ENCODE results near the gene DAPK2.
A peak's percentile ranks its signal among the peaks of the same experiment; 100 is the strongest.
"Not testable (repeated sequence)": the region's sequence is repeated elsewhere in the genome, so short reads cannot be mapped to it uniquely, and the experiment has no call there.

DAPK2 gene

GRCh38 chr15:63901912-63902670, 144.2 kb downstream of the DAPK2 start:
- no peak for DNase-seq (ENCODE audit: low spot score in 2 of 2)
- Mint-ChIP-seq H3K4me3 (no peak overlapping the region), H3K27ac (ENCODE audit: low read depth) (no peak overlapping the region), H3K4me1 (peaks cover 58% of the 10 kb centered on the region), H3K27me3 (no peaks in the 10 kb centered on the region), H3K9me3 (no peaks in the 10 kb centered on the region), H3K36me3 (ENCODE audit: insufficient read depth) (peaks cover 3% of the 10 kb centered on the region)
- no peak for ATAC-seq (replicated peaks; ENCODE audit: extremely low read depth, poor library complexity, severe bottlenecking)

GRCh38 chr15:63900306-63900705, 146.0 kb downstream of the DAPK2 start:
- Mint-ChIP-seq H3K36me3 (ENCODE audit: insufficient read depth) (peaks cover 4% of the 10 kb centered on the region), H3K9me3 (no peaks in the 10 kb centered on the region), H3K4me1 (peaks cover 59% of the 10 kb centered on the region), H3K4me3 (no peak overlapping the region), H3K27me3 (no peaks in the 10 kb centered on the region), H3K27ac (ENCODE audit: low read depth) (no peak overlapping the region)
- ATAC-seq (replicated peaks; ENCODE audit: extremely low read depth, poor library complexity, severe bottlenecking) (no peak), DNase-seq (ENCODE audit: low spot score in 2 of 2) (no peak)

GRCh38 chr15:63899606-63900005, 146.7 kb downstream of the DAPK2 start:
- peak overlapping the region; percentile 10 for H3K4me3 Mint-ChIP-seq
- not testable (repeated sequence) for H3K27me3 Mint-ChIP-seq; H3K9me3 Mint-ChIP-seq; DNase-seq (ENCODE audit: low spot score in 2 of 2); H3K36me3 Mint-ChIP-seq (ENCODE audit: insufficient read depth); ATAC-seq (replicated peaks; ENCODE audit: extremely low read depth, poor library complexity, severe bottlenecking)
- H3K27ac Mint-ChIP-seq (ENCODE audit: low read depth) = peak overlapping the region; percentile 32
- H3K4me1 Mint-ChIP-seq = peaks cover 58% of the 10 kb centered on the region

GRCh38 chr15:63899193-63899592, 147.1 kb downstream of the DAPK2 start:
- peaks cover 59% of the 10 kb centered on the region for H3K4me1 Mint-ChIP-seq
- H3K9me3 Mint-ChIP-seq = no peaks in the 10 kb centered on the region
- H3K27me3 Mint-ChIP-seq = no peaks in the 10 kb centered on the region
- DNase-seq (ENCODE audit: low spot score in 2 of 2) (no peak), ATAC-seq (replicated peaks; ENCODE audit: extremely low read depth, poor library complexity, severe bottlenecking) (no peak)
- H3K36me3 Mint-ChIP-seq (ENCODE audit: insufficient read depth) = peaks cover 4% of the 10 kb centered on the region
- peak overlapping the region; percentile 32 for H3K27ac Mint-ChIP-seq (ENCODE audit: low read depth)
- H3K4me3 Mint-ChIP-seq = peak overlapping the region; percentile 10

GRCh38 chr15:63896336-63897115, 149.8 kb downstream of the DAPK2 start:
- ATAC-seq (replicated peaks; ENCODE audit: extremely low read depth, poor library complexity, severe bottlenecking) = no peak
- Mint-ChIP-seq H3K27me3 (no peaks in the 10 kb centered on the region), H3K36me3 (ENCODE audit: insufficient read depth) (peaks cover 4% of the 10 kb centered on the region), H3K9me3 (no peaks in the 10 kb centered on the region), H3K4me3 (peak overlapping the region; percentile 51), H3K4me1 (peaks cover 86% of the 10 kb centered on the region), H3K27ac (ENCODE audit: low read depth) (peak overlapping the region; percentile 91)
- no peak for DNase-seq (ENCODE audit: low spot score in 2 of 2)

- Mint-ChIP-seq H3K9me3 (no peaks in the 10 kb centered on the region), H3K36me3 (ENCODE audit: insufficient read depth) (peaks cover 4% of the 10 kb centered on the region), H3K27me3 (no peaks in the 10 kb centered on the region), H3K27ac (ENCODE audit: low read depth) (peak overlapping the region; percentile 91), H3K4me3 (peak overlapping the region; percentile 49), H3K4me1 (peaks cover 92% of the 10 kb centered on the region)
- ATAC-seq (replicated peaks; ENCODE audit: extremely low read depth, poor library complexity, severe bottlenecking) (no peak), DNase-seq (ENCODE audit: low spot score in 2 of 2) (no peak)
These were observed 150.5 kb downstream of the DAPK2 start for GRCh38 chr15:63895787-63896218.

GRCh38 chr15:63895194-63895593, 151.1 kb downstream of the DAPK2 start:
- Mint-ChIP-seq H3K4me3 (peak overlapping the region; percentile 49), H3K27ac (ENCODE audit: low read depth) (peak overlapping the region; percentile 91), H3K9me3 (no peaks in the 10 kb centered on the region), H3K4me1 (peaks cover 86% of the 10 kb centered on the region), H3K36me3 (ENCODE audit: insufficient read depth) (peaks cover 4% of the 10 kb centered on the region), H3K27me3 (no peaks in the 10 kb centered on the region)
- DNase-seq (ENCODE audit: low spot score in 2 of 2) = no peak
- ATAC-seq (replicated peaks; ENCODE audit: extremely low read depth, poor library complexity, severe bottlenecking) = no peak

- no peak for ATAC-seq (replicated peaks; ENCODE audit: extremely low read depth, poor library complexity, severe bottlenecking)
- Mint-ChIP-seq H3K27ac (ENCODE audit: low read depth) (no peak overlapping the region), H3K36me3 (ENCODE audit: insufficient read depth) (peaks cover 4% of the 10 kb centered on the region), H3K27me3 (no peaks in the 10 kb centered on the region), H3K4me1 (peaks cover 80% of the 10 kb centered on the region), H3K4me3 (peak overlapping the region; percentile 49), H3K9me3 (no peaks in the 10 kb centered on the region)
- DNase-seq (ENCODE audit: low spot score in 2 of 2) = no peak
These were observed 151.7 kb downstream of the DAPK2 start for GRCh38 chr15:63894662-63894949.

GRCh38 chr15:63893866-63894661, 152.2 kb downstream of the DAPK2 start:
- ATAC-seq (replicated peaks; ENCODE audit: extremely low read depth, poor library complexity, severe bottlenecking) (no peak), DNase-seq (ENCODE audit: low spot score in 2 of 2) (no peak)
- Mint-ChIP-seq H3K27ac (ENCODE audit: low read depth) (peak overlapping the region; percentile 61), H3K4me3 (peak overlapping the region; percentile 29), H3K27me3 (no peaks in the 10 kb centered on the region), H3K9me3 (no peaks in the 10 kb centered on the region), H3K36me3 (ENCODE audit: insufficient read depth) (peaks cover 4% of the 10 kb centered on the region), H3K4me1 (peaks cover 75% of the 10 kb centered on the region)

GRCh38 chr15:63892794-63893441, 153.4 kb downstream of the DAPK2 start:
- no peaks in the 10 kb centered on the region for H3K27me3 Mint-ChIP-seq
- peak overlapping the region; percentile 29 for H3K4me3 Mint-ChIP-seq
- H3K9me3 Mint-ChIP-seq = no peaks in the 10 kb centered on the region
- DNase-seq (ENCODE audit: low spot score in 2 of 2) = peak; percentile 57 to 78
- peak overlapping the region; percentile 61 for H3K27ac Mint-ChIP-seq (ENCODE audit: low read depth)
- H3K36me3 Mint-ChIP-seq (ENCODE audit: insufficient read depth) = peaks cover 4% of the 10 kb centered on the region
- ATAC-seq (replicated peaks; ENCODE audit: extremely low read depth, poor library complexity, severe bottlenecking) = peak; percentile 95
- peaks cover 68% of the 10 kb centered on the region for H3K4me1 Mint-ChIP-seq

- Mint-ChIP-seq H3K4me3 (peak overlapping the region; percentile 38), H3K9me3 (no peaks in the 10 kb centered on the region), H3K27me3 (no peaks in the 10 kb centered on the region), H3K4me1 (peaks cover 64% of the 10 kb centered on the region), H3K36me3 (ENCODE audit: insufficient read depth) (peaks cover 2% of the 10 kb centered on the region), H3K27ac (ENCODE audit: low read depth) (peak overlapping the region; percentile 61)
- DNase-seq (ENCODE audit: low spot score in 2 of 2) (no peak), ATAC-seq (replicated peaks; ENCODE audit: extremely low read depth, poor library complexity, severe bottlenecking) (no peak)
These were observed 154.5 kb downstream of the DAPK2 start for GRCh38 chr15:63891768-63892133.

- Mint-ChIP-seq H3K36me3 (ENCODE audit: insufficient read depth) (peaks cover 2% of the 10 kb centered on the region), H3K27ac (ENCODE audit: low read depth) (peak overlapping the region; percentile 61), H3K4me1 (peaks cover 58% of the 10 kb centered on the region), H3K4me3 (no peak overlapping the region), H3K9me3 (no peaks in the 10 kb centered on the region), H3K27me3 (no peaks in the 10 kb centered on the region)
- ATAC-seq (replicated peaks; ENCODE audit: extremely low read depth, poor library complexity, severe bottlenecking) (no peak), DNase-seq (ENCODE audit: low spot score in 2 of 2) (peak; percentile 45 to 65)
These were observed 155.1 kb downstream of the DAPK2 start for GRCh38 chr15:63891079-63891767.
